ENCODE data around the gene CIB2.
A peak's percentile ranks its signal among the peaks of the same experiment; 100 is the strongest.

CIB2 gene

DNA sequence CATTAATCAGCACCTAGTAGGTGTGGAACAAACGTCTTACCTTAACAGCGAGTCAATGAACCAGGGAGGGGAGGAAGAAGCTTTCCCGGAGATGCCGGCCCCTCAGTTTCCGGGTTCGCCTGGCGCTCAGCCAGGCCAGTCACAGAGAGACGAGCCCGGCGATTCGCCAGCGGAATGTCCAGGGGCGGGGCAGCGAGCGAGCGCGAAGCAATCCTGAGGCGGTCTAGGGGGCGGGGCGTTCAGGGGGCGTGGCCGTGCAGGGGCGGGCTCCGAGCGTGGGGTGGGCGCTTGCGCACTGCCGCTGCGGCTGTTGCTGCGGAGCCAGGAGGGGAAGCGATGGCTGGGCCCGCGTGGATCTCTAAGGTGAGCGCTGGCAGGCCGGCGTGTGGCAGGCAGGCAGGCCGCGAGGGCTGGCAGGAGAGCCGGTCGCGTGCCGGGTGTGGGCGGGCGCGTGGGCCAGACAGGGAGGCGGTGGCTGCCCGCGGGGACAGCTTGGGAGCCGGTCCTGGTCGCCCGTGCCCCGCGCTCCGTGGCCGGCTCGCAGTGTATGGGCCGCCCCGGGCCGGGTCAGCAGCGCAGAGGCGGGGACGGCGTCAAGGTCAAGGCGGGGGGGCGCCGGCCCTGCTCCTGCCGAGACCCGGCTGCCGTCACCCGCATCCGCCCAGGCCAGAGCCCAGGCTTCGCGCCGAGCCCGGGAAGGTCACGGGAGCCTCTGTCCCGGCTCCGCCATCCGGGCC lies 18.0 kb upstream of the CIB2 start, which contains the start of gene IDH3A:
Gene IDH3A (plus strand): TSS at position 295 of the 737 bp plus-strand sequence. CDS start 42 bp downstream, at position 337.
- TF ChIP-seq, protein P1, sequence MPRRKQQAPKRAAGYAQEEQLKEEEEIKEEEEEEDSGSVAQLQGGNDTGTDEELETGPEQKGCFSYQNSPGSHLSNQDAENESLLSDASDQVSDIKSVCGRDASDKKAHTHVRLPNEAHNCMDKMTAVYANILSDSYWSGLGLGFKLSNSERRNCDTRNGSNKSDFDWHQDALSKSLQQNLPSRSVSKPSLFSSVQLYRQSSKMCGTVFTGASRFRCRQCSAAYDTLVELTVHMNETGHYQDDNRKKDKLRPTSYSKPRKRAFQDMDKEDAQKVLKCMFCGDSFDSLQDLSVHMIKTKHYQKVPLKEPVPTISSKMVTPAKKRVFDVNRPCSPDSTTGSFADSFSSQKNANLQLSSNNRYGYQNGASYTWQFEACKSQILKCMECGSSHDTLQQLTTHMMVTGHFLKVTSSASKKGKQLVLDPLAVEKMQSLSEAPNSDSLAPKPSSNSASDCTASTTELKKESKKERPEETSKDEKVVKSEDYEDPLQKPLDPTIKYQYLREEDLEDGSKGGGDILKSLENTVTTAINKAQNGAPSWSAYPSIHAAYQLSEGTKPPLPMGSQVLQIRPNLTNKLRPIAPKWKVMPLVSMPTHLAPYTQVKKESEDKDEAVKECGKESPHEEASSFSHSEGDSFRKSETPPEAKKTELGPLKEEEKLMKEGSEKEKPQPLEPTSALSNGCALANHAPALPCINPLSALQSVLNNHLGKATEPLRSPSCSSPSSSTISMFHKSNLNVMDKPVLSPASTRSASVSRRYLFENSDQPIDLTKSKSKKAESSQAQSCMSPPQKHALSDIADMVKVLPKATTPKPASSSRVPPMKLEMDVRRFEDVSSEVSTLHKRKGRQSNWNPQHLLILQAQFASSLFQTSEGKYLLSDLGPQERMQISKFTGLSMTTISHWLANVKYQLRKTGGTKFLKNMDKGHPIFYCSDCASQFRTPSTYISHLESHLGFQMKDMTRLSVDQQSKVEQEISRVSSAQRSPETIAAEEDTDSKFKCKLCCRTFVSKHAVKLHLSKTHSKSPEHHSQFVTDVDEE (CRISPR knock-in tag; IDR thresholded peaks at IDR 0.05), result no peak
- TF ChIP-seq, protein P2, sequence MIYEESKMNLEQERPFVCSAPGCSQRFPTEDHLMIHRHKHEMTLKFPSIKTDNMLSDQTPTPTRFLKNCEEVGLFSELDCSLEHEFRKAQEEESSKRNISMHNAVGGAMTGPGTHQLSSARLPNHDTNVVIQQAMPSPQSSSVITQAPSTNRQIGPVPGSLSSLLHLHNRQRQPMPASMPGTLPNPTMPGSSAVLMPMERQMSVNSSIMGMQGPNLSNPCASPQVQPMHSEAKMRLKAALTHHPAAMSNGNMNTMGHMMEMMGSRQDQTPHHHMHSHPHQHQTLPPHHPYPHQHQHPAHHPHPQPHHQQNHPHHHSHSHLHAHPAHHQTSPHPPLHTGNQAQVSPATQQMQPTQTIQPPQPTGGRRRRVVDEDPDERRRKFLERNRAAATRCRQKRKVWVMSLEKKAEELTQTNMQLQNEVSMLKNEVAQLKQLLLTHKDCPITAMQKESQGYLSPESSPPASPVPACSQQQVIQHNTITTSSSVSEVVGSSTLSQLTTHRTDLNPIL (CRISPR knock-in tag; IDR thresholded peaks at IDR 0.05; ENCODE audit: low read depth), result no peak
- TF ChIP-seq OSR1 (CRISPR knock-in tag; IDR thresholded peaks at IDR 0.05) (no peak), ZC3H10 (CRISPR knock-in tag; IDR thresholded peaks at IDR 0.05) (no peak), ZNF565 (CRISPR knock-in tag; conservative IDR thresholded peaks at IDR 0.05; ENCODE audit: low read depth) (no peak), SNAI2 (CRISPR knock-in tag; IDR thresholded peaks at IDR 0.05) (no peak), ZNF8 (CRISPR knock-in tag; IDR thresholded peaks at IDR 0.05) (no peak), CSDC2 (CRISPR knock-in tag; IDR thresholded peaks at IDR 0.05) (no peak), ZFP30 (CRISPR knock-in tag; IDR thresholded peaks at IDR 0.05) (no peak), RARB (CRISPR knock-in tag; IDR thresholded peaks at IDR 0.05) (no peak), PPARA (CRISPR knock-in tag; IDR thresholded peaks at IDR 0.05; ENCODE audit: borderline replicate concordance) (no peak), TCF4 (CRISPR knock-in tag; IDR thresholded peaks at IDR 0.05; ENCODE audit: borderline replicate concordance) (no peak), GLIS3 (CRISPR knock-in tag; IDR thresholded peaks at IDR 0.05) (no peak), ESRRG (CRISPR knock-in tag; IDR thresholded peaks at IDR 0.05) (no peak)
- TF ChIP-seq, protein P3, sequence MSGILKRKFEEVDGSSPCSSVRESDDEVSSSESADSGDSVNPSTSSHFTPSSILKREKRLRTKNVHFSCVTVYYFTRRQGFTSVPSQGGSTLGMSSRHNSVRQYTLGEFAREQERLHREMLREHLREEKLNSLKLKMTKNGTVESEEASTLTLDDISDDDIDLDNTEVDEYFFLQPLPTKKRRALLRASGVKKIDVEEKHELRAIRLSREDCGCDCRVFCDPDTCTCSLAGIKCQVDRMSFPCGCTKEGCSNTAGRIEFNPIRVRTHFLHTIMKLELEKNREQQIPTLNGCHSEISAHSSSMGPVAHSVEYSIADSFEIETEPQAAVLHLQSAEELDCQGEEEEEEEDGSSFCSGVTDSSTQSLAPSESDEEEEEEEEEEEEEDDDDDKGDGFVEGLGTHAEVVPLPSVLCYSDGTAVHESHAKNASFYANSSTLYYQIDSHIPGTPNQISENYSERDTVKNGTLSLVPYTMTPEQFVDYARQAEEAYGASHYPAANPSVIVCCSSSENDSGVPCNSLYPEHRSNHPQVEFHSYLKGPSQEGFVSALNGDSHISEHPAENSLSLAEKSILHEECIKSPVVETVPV (CRISPR knock-in tag; IDR thresholded peaks at IDR 0.05), result no peak
- TF ChIP-seq, protein P4, sequence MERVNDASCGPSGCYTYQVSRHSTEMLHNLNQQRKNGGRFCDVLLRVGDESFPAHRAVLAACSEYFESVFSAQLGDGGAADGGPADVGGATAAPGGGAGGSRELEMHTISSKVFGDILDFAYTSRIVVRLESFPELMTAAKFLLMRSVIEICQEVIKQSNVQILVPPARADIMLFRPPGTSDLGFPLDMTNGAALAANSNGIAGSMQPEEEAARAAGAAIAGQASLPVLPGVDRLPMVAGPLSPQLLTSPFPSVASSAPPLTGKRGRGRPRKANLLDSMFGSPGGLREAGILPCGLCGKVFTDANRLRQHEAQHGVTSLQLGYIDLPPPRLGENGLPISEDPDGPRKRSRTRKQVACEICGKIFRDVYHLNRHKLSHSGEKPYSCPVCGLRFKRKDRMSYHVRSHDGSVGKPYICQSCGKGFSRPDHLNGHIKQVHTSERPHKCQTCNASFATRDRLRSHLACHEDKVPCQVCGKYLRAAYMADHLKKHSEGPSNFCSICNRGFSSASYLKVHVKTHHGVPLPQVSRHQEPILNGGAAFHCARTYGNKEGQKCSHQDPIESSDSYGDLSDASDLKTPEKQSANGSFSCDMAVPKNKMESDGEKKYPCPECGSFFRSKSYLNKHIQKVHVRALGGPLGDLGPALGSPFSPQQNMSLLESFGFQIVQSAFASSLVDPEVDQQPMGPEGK (CRISPR knock-in tag; IDR thresholded peaks at IDR 0.05; ENCODE audit: borderline replicate concordance), result no peak

DNA sequence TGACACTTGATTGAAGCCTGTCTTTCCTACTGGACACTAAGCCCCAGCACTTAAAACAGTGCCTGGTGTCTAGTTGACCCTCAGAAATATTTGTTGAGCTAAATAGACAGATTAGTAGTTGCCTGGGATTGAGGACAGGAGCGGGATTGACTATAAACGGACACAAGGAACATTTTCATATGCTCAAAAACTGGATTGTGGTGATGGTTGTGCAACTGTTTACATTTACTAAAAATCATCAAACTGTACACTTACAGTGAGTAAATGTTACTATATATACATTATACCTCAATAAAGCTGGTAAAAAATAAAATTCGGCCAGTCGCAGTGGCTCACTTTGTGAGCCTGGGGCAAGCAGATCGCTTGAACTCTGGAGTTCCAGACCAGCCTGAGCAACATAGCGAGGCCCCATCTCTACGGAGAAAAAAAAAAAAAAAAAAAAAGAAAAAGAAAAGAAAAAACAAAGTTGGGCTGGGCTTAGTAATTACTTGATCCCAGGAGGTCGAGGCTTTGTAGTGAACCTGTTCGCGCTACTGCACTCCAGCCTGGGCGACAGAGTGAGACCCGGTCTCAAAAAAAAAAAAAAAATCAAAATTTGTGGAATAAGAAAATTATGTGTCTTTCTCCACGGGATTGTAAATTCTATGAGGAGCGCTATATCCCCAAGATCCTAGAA lies 17.3 kb upstream of the CIB2 start:
- peak; percentile 50 for ATAC-seq
- TF ChIP-seq RARB (CRISPR knock-in tag; IDR thresholded peaks at IDR 0.05) (no peak), ISL1 (CRISPR knock-in tag; IDR thresholded peaks at IDR 0.05) (no peak), PPARA (CRISPR knock-in tag; IDR thresholded peaks at IDR 0.05; ENCODE audit: borderline replicate concordance) (no peak), BACH2 (CRISPR knock-in tag; IDR thresholded peaks at IDR 0.05; ENCODE audit: borderline replicate concordance) (no peak), ZFP30 (CRISPR knock-in tag; IDR thresholded peaks at IDR 0.05) (no peak), SNAI2 (CRISPR knock-in tag; IDR thresholded peaks at IDR 0.05) (no peak), ZC3H10 (CRISPR knock-in tag; IDR thresholded peaks at IDR 0.05) (no peak), ZNF8 (CRISPR knock-in tag; IDR thresholded peaks at IDR 0.05) (no peak), OSR1 (CRISPR knock-in tag; IDR thresholded peaks at IDR 0.05) (no peak), TCF4 (CRISPR knock-in tag; IDR thresholded peaks at IDR 0.05; ENCODE audit: borderline replicate concordance) (no peak), ZNF565 (CRISPR knock-in tag; conservative IDR thresholded peaks at IDR 0.05; ENCODE audit: low read depth) (no peak)
- TF ChIP-seq, protein P1 (CRISPR knock-in tag; IDR thresholded peaks at IDR 0.05), result no peak
- TF ChIP-seq, protein P4 (CRISPR knock-in tag; IDR thresholded peaks at IDR 0.05; ENCODE audit: borderline replicate concordance), result no peak

More for the DNA sequence above, 18.0 kb upstream of the CIB2 start, which contains the start of gene IDH3A:
- ATAC-seq, result peak; percentile 96
